DMS153 treated with DMSO at 0.1 percent for 48 hours (cell line): ENCODE measurements around the gene MTHFD2.
"Not testable (repeated sequence)": the region's sequence is repeated elsewhere in the genome, so short reads cannot be mapped to it uniquely, and the experiment has no call there.

Source experiments
- DNase-seq: peaks from one replicate; lab custom pipeline; 2025; ENCODE audit not compliant: unreplicated experiment; lab: John Stamatoyannopoulos, UW

MTHFD2 gene

GRCh38 chr2:74227646-74228045 is 29.2 kb downstream of the MTHFD2 start:
- no peak for DNase-seq

- DNase-seq, result no peak
Observed at GRCh38 chr2:74228772-74229171, 30.4 kb downstream of the MTHFD2 start.

- DNase-seq, result not testable (repeated sequence)
Observed at GRCh38 chr2:74229865-74230264, 31.4 kb downstream of the MTHFD2 start.

- DNase-seq, result no peak
Observed at GRCh38 chr2:74232426-74232825, 34.0 kb downstream of the MTHFD2 start.

GRCh38 chr2:74233648-74234047 is 35.2 kb downstream of the MTHFD2 start:
- no peak for DNase-seq

- DNase-seq, result no peak
Observed at GRCh38 chr2:74235041-74235440, 36.6 kb downstream of the MTHFD2 start.

GRCh38 chr2:74238879-74239278 is 40.5 kb downstream of the MTHFD2 start:
- DNase-seq, result no peak

- DNase-seq, result no peak
Observed at GRCh38 chr2:74239346-74239745, 40.9 kb downstream of the MTHFD2 start.

- DNase-seq, result no peak
Observed at GRCh38 chr2:74242354-74243071, 44.1 kb downstream of the MTHFD2 start.

- DNase-seq, result no peak
Observed at GRCh38 chr2:74244286-74244685, 45.9 kb downstream of the MTHFD2 start.

GRCh38 chr2:74246496-74247195 is 48.2 kb downstream of the MTHFD2 start:
- no peak for DNase-seq

GRCh38 chr2:74249406-74250122 is 51.1 kb downstream of the MTHFD2 start:
- DNase-seq, result no peak

GRCh38 chr2:74250189-74250631 is 51.8 kb downstream of the MTHFD2 start:
- peak; percentile 5 for DNase-seq

- DNase-seq, result no peak
Observed at GRCh38 chr2:74252036-74252435, 53.6 kb downstream of the MTHFD2 start.

GRCh38 chr2:74252862-74253261 is 54.4 kb downstream of the MTHFD2 start:
- no peak for DNase-seq

GRCh38 chr2:74253306-74253970 is 55.0 kb downstream of the MTHFD2 start:
- DNase-seq, result no peak

GRCh38 chr2:74253971-74254310 is 55.5 kb downstream of the MTHFD2 start:
- no peak for DNase-seq

- no peak for DNase-seq
Observed at GRCh38 chr2:74255660-74256213, 57.3 kb downstream of the MTHFD2 start.

- DNase-seq, result no peak
Observed at GRCh38 chr2:74259191-74259590, 60.8 kb downstream of the MTHFD2 start.

- DNase-seq, result no peak
Observed at GRCh38 chr2:74259733-74260132, 61.3 kb downstream of the MTHFD2 start.

GRCh38 chr2:74260495-74260894 is 62.1 kb downstream of the MTHFD2 start:
- DNase-seq, result no peak
